DOHH2 (cell line): Measurements from ENCODE around the gene SYT1.

Experiments
- CTCF ChIP-seq: fragments of 200-600 bp; sonication (generic); IDR thresholded peaks from one replicate; pipeline ENCODE4 v1.5.1; 2014; ENCODE audit warnings: antibody characterized with exemption, mild to moderate bottlenecking, low read depth, low read length; ENCODE audit not compliant: poor library complexity, severe bottlenecking
- EZH2phosphoT487 ChIP-seq: fragments of 200-600 bp; sonication (generic); IDR thresholded peaks from 2 replicates; pipeline ENCODE4 v1.6.1; 2017; ENCODE audit warnings: borderline replicate concordance, mild to moderate bottlenecking, antibody characterized with exemption, low read length, moderate library complexity, mixed read lengths

- TF ChIP-seq CTCF (no peak), EZH2phosphoT487 (no peak)
Observed at GRCh38 chr12:79309039-79309438, 444.5 kb downstream of the SYT1 start.
